ENCODE results near the gene RELA.
"Not testable (repeated sequence)": the region's sequence is repeated elsewhere in the genome, so short reads cannot be mapped to it uniquely, and the experiment has no call there.

The RELA gene

DNA sequence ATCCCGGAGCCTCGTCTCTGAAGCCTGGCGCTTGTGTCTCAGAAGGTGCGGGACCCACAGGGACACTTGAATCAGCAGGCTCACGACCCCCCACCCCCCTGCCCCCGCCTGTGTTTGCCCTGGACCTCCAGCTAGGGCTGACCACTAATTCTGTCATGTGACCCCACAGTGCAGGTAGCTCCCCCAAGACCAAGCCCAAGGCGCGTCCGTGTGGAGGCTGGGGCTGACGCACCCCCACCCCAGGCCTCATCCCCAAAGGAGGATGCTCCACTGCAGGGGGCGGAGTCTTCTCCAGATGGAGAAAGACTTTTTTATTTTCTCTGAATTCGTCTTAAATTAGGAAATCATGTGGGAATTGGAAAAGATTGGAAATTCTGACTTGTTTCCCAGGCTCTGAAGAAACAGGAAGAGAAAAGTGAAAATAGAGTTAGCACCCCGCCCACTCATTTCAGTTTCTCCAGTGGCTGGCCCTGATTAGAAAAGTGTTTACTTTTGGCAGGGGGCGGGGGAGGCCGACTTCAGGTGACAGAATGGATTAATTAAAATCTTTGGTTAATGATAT lies 1.0 kb upstream of the RELA start:
- peak; percentile 55 for DNase-seq

DNA sequence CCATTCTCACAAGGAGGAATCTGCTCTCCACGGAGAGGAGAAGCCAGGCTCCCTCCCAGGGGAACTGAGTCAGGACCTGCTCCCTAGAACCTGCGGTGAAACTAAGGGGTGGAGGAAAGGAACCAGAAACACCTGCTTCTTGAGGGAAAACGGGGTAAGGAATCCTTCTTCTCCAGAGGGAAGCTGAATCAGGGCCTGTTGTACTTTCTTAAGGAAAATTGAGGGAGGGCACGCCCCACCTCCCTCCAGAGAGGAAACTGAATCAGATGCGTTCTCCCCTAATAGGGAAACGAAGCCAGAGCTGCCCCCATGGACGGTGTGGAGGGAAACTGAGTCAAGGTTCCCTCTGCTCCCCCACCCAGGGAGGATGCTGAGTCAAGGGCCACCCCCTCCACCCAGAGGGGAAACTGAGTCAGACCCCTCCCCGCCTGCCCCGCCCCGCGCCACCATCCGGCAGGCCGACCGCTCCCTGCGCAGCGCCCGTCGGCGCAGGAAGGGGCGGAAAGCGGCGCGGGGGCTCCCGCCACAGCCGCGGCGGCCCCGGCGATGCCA lies 393 bp downstream of the RELA start:
- DNase-seq: no peak

DNA sequence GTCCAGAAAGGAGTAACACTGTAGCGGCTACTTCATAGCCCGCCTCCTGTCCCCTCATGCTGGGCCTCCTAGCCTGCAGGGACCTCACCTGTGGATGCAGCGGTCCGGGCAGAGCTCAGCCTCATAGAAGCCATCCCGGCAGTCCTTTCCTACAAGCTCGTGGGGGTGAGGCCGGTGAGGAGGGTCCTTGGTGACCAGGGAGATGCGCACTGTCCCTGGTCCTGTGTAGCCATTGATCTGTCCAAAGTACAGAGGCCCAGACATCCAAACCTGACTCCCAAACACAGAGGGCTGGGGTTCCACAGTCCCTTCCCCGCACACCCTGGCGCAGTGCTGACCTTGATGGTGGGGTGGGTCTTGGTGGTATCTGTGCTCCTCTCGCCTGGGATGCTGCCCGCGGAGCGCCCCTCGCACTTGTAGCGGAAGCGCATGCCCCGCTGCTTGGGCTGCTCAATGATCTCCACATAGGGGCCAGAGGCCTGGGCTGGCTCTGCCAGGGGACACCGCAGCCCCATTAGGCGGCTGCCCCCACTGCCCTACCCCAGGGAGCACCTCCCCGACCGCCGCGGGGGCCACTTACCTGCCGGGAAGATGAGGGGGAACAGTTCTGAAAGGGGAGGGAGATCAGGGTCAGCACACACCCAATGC lies 993 bp downstream of the RELA start:
- DNase-seq: no peak

DNA sequence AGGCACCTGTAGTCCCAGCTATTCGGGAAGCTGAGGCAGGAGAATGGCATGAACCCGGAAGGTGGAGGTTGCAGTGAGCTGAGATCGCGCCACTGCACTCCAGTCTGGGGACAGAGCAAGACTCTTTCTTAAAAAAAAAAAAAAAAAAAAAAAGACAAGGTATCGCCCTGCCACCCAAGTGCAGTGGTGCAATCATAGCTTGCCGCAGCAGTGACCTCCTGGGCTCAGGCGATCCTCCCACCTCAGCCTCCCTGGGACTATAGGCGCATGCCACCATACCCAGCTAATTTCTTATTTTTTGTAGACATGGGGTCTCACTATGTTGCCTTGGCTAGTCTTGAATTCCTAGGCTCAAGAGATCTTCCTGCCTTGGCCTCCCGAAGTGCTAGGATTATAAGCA lies 1.8 kb downstream of the RELA start:
- DNase-seq: not testable (repeated sequence)

- no peak for DNase-seq
Measured at GRCh38 chr11:65660038-65660437, 2.7 kb downstream of the RELA start.

GRCh38 chr11:65658174-65659021 lies 4.3 kb downstream of the RELA start:
- DNase-seq: no peak

- DNase-seq: no peak
Measured at GRCh38 chr11:65657426-65657825, 5.3 kb downstream of the RELA start.

DNA sequence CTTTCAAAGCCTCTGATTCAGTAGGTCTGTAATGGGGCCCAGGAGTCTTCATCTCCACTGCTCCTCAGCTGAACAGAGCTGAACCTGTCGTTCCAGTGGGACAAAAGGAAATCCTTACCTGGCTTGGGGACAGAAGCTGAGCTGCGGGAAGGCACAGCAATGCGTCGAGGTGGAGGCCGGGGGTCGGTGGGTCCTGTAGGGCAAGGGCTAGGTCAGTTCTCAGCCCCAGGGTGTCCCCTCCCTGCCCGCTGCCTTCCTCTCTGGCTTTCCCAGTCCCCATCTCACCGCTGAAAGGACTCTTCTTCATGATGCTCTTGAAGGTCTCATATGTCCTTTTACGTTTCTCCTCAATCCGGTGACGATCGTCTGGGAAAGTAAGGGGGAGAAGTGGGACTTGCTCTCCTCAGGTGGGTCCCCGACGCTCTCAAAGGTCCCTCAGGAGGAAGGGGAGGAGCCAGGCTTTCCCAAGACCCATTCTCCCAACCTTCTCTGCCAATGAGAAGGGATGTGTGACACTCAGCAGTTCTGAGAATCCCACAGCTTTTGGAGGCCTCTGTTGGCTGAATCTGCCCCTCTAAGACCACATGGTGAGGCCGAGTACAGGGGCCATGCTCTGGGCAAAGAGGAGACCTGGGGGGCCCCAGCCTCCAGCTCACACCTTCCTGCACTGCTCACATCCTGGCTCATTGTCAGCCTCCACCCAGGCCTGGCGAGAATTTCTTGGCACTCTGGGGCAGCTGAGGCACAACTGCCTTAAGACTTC lies 7.0 kb downstream of the RELA start:
- no peak for DNase-seq

GRCh38 chr11:65654375-65655349 lies 8.1 kb downstream of the RELA start:
- no peak for DNase-seq

DNA sequence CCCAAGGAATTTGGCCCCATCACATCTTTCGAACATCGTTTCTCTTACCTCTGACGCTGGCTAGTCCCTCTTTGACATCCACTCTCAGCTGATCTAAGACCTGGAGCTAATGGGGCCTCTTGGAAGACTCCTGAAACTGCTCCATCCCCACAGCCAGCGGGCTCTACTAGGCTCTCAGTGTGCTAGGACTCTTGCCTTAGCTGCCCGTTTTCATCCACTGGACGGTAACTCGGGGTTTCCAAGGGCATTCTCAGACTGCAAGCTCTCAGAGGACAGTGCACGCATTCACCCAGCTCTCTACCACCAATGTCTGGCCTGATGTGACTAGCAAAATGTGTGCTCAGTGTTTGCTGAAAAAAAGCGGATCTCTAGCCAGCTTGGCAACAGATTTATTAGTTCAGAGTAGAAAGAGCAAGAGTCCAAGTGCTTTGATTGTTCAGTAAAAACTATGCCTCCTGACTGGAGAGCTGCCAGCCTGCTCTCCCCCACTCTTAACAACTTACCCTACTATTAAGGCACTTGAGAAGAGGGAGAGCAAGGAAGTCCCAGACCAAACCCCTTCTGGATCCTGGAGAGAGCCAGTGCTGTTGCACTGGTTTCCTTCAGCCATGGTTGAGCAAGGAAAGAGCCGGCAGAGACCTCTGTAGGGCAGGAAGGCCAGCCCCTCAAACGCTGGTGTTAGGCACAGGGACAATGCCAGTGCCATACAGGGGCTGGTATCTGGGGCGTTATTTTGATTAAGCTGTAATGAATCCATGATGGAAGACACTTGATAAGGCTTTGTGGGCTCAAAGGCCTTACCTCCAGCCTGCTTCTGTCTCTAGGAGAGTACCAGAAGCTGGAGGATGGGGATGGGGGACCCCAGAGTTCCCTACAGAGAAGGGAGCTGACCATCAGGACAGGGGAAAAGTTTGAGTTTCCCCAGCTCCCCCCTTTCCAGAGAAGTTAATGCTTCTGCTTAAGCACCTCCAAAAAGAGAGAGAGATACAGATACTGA lies 9.2 kb downstream of the RELA start:
- no peak for DNase-seq

DNA sequence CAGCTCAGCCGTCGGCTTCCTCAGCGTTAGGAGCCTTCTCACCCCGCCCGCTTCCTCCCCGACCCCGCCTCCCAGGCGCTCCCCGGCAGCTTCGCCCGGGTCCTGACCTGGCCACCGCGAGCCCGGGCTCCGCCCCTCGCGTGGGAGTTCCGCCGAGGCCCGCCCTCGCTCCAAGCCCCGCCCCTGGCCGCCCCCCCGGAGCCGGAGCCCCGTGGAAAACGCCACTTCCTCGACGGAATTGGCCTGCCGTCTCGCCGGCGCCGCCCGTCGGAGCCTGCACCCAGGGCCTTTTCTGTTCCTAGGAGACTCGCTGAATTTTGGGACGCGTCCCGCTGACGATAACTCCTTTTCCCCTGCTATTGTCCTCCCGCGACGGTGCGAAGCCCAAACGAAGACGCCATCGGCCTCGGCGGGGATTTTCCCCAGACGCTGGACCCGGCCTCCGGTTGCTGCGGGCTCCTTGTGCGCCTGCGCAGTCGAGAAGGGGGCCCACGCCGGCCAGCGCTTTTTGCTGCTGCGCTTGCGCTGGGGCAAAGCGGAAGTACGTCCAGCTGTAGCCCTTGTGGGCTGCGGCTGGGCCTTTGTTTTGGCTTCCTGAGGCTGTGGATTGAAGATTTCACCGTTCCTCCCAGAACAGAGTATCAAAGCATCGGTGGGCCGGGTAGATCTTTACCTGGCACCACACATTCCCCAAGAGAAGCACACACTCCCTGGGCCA lies 10.0 kb downstream of the RELA start:
- DNase-seq: peak; percentile 94

- DNase-seq: peak; percentile 43
Measured at GRCh38 chr11:65651589-65652510, 10.9 kb downstream of the RELA start.

DNA sequence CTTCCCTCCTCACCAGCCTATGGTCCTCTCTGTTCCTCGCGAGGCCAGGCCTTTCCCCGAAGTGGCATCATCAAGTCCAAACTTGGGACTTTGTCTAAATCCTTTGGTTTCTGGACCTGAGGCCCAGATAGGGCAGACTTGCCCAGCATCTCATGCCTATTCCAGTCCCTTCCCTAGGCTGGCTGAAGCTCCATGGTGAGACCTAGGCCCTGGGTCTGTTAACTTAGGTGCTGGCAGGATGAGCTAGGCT lies 11.5 kb downstream of the RELA start:
- DNase-seq: no peak

DNA sequence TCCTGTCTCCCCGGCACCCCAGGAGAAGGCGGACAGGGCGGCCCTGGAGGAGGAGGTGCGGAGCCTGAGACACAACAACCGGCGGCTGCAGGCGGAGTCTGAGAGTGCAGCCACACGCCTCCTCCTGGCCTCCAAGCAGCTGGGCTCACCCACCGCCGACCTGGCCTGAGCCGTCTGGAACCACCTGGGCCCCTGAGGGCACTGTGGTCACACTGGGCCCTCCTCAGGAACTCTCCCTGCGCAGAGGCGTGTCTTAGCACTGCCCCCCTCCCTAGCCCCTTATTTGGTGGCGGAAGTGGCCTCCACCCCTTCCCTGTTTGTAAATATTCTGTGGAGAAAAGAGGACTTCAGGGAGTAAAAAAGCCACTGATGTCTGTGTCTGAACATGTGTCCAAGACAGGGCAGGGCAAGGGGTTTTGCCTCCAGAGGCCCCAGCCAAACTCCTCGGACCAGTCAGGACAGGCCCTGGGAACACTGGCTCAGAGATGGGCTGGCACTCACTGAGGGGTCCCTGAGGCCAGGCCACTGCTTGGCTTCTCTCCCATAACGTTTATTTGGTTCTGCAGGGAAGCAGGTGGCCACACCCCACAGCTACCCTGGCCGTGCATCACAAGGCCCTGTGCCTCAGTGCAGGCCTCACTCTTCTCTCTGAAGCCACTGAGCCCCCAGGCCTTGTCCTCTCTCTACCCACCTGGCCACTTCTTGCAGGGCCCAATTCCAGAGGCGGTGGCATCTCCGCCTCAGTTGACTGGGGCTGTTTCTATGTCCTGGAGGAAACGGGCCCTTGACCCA lies 12.0 kb downstream of the RELA start:
- DNase-seq: no peak

- no peak for DNase-seq
Measured at GRCh38 chr11:65649656-65650546, 12.8 kb downstream of the RELA start.

DNA sequence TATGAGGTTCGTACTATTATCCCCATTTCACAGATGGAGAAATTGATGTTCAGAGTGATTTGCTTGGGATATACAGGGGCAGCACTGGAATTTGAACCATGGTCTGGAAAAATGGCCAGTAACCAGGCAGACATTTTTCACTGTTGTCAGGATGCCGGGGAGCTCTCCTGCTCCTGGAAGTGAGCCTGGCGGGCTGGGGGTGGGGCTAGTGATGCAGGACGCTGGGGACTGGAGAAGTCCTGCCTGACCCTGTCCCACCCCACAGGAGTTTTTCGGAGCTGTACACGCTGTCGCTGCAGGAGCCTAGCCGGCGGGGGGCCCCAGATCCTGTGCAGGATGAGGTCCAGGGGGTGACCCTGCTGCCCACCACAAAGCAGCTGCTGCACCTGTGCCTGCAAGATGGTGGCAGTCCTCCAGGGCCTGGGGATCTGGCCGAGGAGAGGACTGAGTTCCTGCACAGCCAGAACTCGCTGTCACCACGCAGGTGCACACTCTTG lies 13.7 kb downstream of the RELA start:
- no peak for DNase-seq
